Fibroblast of skin of right biceps (primary cell): ENCODE data around the gene LRRC61.
"Not testable (repeated sequence)": the region's sequence is repeated elsewhere in the genome, so short reads cannot be mapped to it uniquely, and the experiment has no call there.

ENCODE experiments used
- DNase-seq: peaks from one replicate; pipeline ENCODE4 v3.0.0-alpha.2; 2013

Gene LRRC61

GRCh38 chr7:150308575-150308974, 14.6 kb upstream of the LRRC61 start:
- DNase-seq: no peak

GRCh38 chr7:150311146-150311545, 12.0 kb upstream of the LRRC61 start:
- DNase-seq: no peak

GRCh38 chr7:150311711-150312110, 11.4 kb upstream of the LRRC61 start:
- no peak for DNase-seq

- DNase-seq: peak; percentile 32
Measured at GRCh38 chr7:150312649-150313366, 10.3 kb upstream of the LRRC61 start.

GRCh38 chr7:150313367-150313809, 9.8 kb upstream of the LRRC61 start:
- no peak for DNase-seq

GRCh38 chr7:150313870-150314269, 9.3 kb upstream of the LRRC61 start:
- no peak for DNase-seq

- DNase-seq: no peak
Measured at GRCh38 chr7:150314639-150315239, 8.4 kb upstream of the LRRC61 start.

- not testable (repeated sequence) for DNase-seq
Measured at GRCh38 chr7:150316987-150317386, 6.2 kb upstream of the LRRC61 start.

GRCh38 chr7:150317748-150318444, 5.3 kb upstream of the LRRC61 start:
- DNase-seq: peak; percentile 56

- no peak for DNase-seq
Measured at GRCh38 chr7:150321788-150322113, 1.4 kb upstream of the LRRC61 start.

- DNase-seq: no peak
Measured at GRCh38 chr7:150322114-150322832, 882 bp upstream of the LRRC61 start.

GRCh38 chr7:150323682-150324372, 672 bp downstream of the LRRC61 start:
- DNase-seq: no peak

- no peak for DNase-seq
Measured at GRCh38 chr7:150324373-150324961, 1.3 kb downstream of the LRRC61 start.

- peak; percentile 25 for DNase-seq
Measured at GRCh38 chr7:150325110-150325611, 2.0 kb downstream of the LRRC61 start.

- no peak for DNase-seq
Measured at GRCh38 chr7:150325901-150326300, 2.7 kb downstream of the LRRC61 start.

GRCh38 chr7:150326657-150327268, 3.6 kb downstream of the LRRC61 start:
- DNase-seq: no peak

- DNase-seq: no peak
Measured at GRCh38 chr7:150327308-150327707, 4.2 kb downstream of the LRRC61 start.

- no peak for DNase-seq
Measured at GRCh38 chr7:150329331-150330120, 6.4 kb downstream of the LRRC61 start.

GRCh38 chr7:150330211-150330885, 7.2 kb downstream of the LRRC61 start:
- no peak for DNase-seq
